ENCODE measurements around the gene DNAJB6. TPM values are rescaled to one million over a fixed set of nuclear protein-coding genes. Genes with fewer than 3 reads are reported as not detected.

The DNAJB6 gene
- total RNA-seq, 2 donors from 2014 or later: 116 to 154 TPM

DNA sequence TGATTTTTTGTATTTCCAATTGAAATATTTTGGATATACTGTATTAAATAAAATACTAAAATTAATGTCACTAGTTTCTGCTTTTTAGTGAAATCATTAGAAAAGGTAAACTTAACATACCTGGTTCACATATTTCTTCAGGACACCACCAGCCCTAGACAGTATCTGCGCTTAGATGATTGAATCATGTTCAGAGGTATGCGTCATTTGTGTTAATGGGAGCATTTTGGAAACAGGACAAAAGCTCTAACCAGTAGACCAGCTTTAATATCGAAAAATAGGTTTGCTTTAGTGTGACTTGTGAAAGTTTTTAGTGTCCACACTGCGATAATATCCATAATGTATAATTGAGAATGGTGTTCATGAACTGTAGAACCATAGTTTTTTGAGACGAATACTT, 47.1 kb downstream of the DNAJB6 start:
- ATAC-seq (ENCODE audit: insufficient number of reproducible peaks, low FRiP score, low read depth): no peak
- Histone ChIP-seq H3K36me3 (peaks cover 17% of the 10 kb centered on the region), H3K27ac (no peak overlapping the region), H3K27me3 (replicated peaks; ENCODE audit: insufficient read depth) (no peaks in the 10 kb centered on the region), H3K9me3 (no peaks in the 10 kb centered on the region), H3K4me3 (no peak overlapping the region), H3K4me1 (ENCODE audit: control insufficient read depth in 1 of 2, low read depth in 2 of 2) (peaks cover 0 to 18% of the 10 kb centered on the region in 2 donors)
- TF ChIP-seq, protein P1, sequence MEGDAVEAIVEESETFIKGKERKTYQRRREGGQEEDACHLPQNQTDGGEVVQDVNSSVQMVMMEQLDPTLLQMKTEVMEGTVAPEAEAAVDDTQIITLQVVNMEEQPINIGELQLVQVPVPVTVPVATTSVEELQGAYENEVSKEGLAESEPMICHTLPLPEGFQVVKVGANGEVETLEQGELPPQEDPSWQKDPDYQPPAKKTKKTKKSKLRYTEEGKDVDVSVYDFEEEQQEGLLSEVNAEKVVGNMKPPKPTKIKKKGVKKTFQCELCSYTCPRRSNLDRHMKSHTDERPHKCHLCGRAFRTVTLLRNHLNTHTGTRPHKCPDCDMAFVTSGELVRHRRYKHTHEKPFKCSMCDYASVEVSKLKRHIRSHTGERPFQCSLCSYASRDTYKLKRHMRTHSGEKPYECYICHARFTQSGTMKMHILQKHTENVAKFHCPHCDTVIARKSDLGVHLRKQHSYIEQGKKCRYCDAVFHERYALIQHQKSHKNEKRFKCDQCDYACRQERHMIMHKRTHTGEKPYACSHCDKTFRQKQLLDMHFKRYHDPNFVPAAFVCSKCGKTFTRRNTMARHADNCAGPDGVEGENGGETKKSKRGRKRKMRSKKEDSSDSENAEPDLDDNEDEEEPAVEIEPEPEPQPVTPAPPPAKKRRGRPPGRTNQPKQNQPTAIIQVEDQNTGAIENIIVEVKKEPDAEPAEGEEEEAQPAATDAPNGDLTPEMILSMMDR (IDR thresholded peaks at IDR 0.05): no peak
- no peak for DNase-seq (ENCODE audit: low spot score)

DNA sequence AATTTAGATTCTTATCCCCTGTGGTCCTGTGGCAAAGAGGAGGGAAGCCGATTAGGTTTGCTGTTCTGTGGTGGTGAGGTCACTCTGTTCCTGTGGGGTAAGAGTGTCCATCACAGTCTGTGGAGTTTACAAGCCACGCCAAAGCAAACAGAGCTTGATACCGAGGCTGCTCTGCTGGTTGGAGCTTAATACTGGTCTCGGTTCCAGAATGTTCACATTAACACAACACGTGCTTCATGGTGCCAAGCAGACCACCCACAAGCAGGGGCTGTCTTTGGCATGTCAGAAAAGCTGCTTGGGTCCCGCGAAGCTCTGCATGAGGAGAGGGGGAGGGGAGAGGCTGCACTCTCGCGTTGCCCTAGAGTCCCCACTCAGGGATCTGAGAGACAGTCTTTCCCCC, 47.5 kb downstream of the DNAJB6 start:
- ATAC-seq (ENCODE audit: insufficient number of reproducible peaks, low FRiP score, low read depth) (peak; percentile 47), DNase-seq (ENCODE audit: low spot score) (no peak)
- no peak overlapping the region for H3K27ac ChIP-seq
- H3K9me3 ChIP-seq: no peaks in the 10 kb centered on the region
- H3K4me3 ChIP-seq: no peak overlapping the region
- TF ChIP-seq, protein P1 (IDR thresholded peaks at IDR 0.05): no peak
- no peaks in the 10 kb centered on the region for H3K27me3 ChIP-seq (replicated peaks; ENCODE audit: insufficient read depth)
- H3K4me1 ChIP-seq (ENCODE audit: control insufficient read depth in 1 of 2, low read depth in 2 of 2): peaks cover 0 to 18% of the 10 kb centered on the region in 2 donors
- H3K36me3 ChIP-seq: peaks cover 17% of the 10 kb centered on the region

DNA sequence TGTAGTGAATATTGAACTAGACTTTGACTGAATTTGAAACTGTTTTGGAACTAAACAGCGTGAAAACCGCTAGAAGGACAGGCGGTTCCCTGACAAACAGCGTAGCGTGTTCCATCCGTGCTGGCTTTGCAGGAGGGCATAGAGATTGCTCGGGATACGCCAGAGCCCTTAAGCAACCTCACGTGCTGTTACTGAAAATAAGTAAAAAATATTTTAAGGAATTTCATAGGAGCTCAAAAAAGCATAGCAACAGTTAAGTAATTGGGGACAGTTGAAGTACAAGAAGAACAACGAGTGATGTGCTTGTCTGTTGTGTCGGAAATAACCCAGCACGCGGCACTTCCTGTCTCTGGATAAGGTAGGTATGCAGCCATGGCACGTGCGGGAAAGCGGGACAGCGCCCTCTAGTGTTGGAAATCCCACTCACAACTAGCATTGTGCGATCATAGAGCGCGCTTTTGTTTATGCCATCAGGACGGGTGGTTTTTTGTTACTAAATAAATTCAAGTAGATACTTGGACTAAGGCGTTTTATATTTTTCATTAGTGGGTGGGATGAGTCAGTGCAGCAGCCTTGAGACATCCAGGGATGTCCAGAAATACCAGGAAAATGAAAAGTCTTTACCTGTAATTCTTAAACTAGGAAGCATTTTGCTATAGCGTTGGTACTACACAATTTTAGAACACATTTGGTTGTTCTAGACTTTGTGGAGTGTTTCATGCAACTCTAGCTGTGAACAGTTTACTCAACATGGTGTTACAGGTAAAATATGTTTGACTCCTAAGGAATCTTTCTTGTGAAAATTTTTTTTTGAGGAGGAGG, 50.4 kb downstream of the DNAJB6 start:
- peak overlapping the region; percentile 48 for H3K4me3 ChIP-seq
- no peaks in the 10 kb centered on the region for H3K27me3 ChIP-seq (replicated peaks; ENCODE audit: insufficient read depth)
- H3K36me3 ChIP-seq: peaks cover 29% of the 10 kb centered on the region
- TF ChIP-seq, protein P1 (IDR thresholded peaks at IDR 0.05): peak; percentile 92
- ATAC-seq (ENCODE audit: insufficient number of reproducible peaks, low FRiP score, low read depth) (peak; percentile 94), DNase-seq (ENCODE audit: low spot score) (peak; percentile 75)
- peaks cover 0 to 9% of the 10 kb centered on the region in 2 donors for H3K4me1 ChIP-seq (ENCODE audit: control insufficient read depth in 1 of 2, low read depth in 2 of 2)
- H3K27ac ChIP-seq: peak overlapping the region; percentile 58 to 75
- H3K9me3 ChIP-seq: no peaks in the 10 kb centered on the region

DNA sequence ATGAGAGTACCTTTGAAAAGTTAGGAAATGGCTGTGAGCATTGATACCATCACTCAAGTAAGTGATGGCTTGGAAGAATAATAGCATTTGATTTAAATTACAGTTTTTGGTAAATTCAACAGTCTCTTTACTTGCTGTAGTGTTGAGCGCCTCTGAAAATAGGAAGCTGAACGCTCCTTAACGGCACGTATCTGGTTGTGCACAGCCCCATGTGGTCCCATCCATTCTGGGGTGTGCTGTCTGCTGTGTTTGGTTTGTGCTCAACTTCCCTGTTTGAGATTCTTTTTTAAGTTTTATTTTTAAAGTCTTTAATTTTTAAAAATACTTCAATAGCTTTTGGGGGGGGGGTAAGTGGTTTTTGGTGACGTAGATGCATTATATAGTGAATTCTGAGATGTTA, 51.5 kb downstream of the DNAJB6 start:
- no peak for ATAC-seq (ENCODE audit: insufficient number of reproducible peaks, low FRiP score, low read depth)
- no peaks in the 10 kb centered on the region for H3K9me3 ChIP-seq
- H3K4me3 ChIP-seq: no peak overlapping the region
- TF ChIP-seq, protein P1 (IDR thresholded peaks at IDR 0.05): no peak
- no peak for DNase-seq (ENCODE audit: low spot score)
- H3K4me1 ChIP-seq (ENCODE audit: control insufficient read depth in 1 of 2, low read depth in 2 of 2): peaks cover 0 to 9% of the 10 kb centered on the region in 2 donors
- no peak overlapping the region for H3K27ac ChIP-seq
- H3K27me3 ChIP-seq (replicated peaks; ENCODE audit: insufficient read depth): no peaks in the 10 kb centered on the region
- peaks cover 21% of the 10 kb centered on the region for H3K36me3 ChIP-seq

DNA sequence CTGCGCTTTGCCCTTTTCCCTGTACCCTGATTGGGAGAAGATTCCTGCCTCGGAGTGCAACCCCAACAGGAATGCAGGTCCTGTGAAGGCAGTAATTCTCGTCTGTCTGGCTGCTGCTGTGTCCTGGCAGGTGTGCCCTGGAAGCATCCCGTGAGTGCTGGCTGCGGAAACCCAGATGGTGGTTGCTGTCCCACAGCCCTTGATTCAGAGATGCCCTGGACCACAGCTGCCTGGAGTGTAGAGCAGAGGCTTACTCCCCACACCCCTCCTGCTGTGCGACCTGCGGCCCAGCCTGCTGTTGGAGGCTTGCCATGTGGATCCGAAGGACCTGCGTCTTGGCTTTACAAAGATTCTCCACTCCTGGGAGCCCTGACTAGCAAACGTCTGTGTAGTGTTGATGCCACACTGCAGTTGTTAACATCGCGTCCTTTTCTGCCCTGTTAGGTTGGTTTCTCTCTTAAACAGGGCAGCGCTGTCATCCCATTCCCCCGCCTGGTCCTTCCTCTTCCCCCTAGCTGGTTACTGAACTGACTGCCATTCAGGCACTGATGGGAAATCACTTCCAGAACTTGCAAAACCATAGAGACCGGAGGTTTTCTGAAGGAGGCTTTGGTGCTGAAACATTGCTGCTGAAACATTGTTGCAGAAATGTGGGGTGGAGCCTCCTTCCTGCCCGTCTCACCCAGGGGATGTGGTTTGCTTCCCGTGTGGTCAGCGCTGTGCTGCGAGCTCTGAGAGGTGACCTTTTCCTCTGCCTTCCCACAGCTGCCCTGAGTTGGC, 53.3 kb downstream of the DNAJB6 start:
- H3K27ac ChIP-seq: no peak overlapping the region
- H3K27me3 ChIP-seq (replicated peaks; ENCODE audit: insufficient read depth): no peaks in the 10 kb centered on the region
- no peak overlapping the region for H3K4me3 ChIP-seq
- TF ChIP-seq, protein P1 (IDR thresholded peaks at IDR 0.05): no peak
- H3K36me3 ChIP-seq: peaks cover 15% of the 10 kb centered on the region
- no peaks in the 10 kb centered on the region for H3K4me1 ChIP-seq (ENCODE audit: control insufficient read depth in 1 of 2, low read depth in 2 of 2)
- ATAC-seq (ENCODE audit: insufficient number of reproducible peaks, low FRiP score, low read depth) (no peak), DNase-seq (ENCODE audit: low spot score) (no peak)
- no peaks in the 10 kb centered on the region for H3K9me3 ChIP-seq

All from thoracic aorta (tissue), 2 donors.